ENCODE measurements around the gene CCDC18.

DNA sequence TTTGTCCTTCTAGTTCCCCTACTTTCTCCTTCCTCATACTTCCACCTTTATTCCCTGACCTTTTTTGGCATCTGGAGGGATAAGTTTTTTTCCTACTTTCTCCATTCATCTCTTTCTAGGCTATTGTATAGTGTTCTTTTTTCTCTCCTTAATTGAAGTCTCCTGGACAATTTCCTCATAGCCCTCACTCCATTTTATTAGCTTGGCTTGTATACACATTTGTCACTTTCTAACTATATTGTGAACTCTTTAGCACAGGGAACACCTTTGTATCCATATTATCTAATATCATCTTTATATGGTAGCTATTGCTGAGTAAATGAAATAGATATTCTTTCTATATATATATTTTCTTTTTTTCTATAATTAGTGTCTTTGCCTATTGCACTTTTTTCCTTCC is 47.9 kb upstream of the CCDC18 start:
- TF ChIP-seq, protein P1, sequence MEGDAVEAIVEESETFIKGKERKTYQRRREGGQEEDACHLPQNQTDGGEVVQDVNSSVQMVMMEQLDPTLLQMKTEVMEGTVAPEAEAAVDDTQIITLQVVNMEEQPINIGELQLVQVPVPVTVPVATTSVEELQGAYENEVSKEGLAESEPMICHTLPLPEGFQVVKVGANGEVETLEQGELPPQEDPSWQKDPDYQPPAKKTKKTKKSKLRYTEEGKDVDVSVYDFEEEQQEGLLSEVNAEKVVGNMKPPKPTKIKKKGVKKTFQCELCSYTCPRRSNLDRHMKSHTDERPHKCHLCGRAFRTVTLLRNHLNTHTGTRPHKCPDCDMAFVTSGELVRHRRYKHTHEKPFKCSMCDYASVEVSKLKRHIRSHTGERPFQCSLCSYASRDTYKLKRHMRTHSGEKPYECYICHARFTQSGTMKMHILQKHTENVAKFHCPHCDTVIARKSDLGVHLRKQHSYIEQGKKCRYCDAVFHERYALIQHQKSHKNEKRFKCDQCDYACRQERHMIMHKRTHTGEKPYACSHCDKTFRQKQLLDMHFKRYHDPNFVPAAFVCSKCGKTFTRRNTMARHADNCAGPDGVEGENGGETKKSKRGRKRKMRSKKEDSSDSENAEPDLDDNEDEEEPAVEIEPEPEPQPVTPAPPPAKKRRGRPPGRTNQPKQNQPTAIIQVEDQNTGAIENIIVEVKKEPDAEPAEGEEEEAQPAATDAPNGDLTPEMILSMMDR (IDR thresholded peaks at IDR 0.05; ENCODE audit: low read depth, low read length, poor library complexity, severe bottlenecking) = no peak
- no peak for TF ChIP-seq EZH2phosphoT487 (IDR thresholded peaks at IDR 0.05; ENCODE audit: borderline replicate concordance, low read length)
